Endothelial cell of umbilical vein (primary cell): ENCODE results near the gene PRKCB. TPM values are rescaled to one million over a fixed set of nuclear protein-coding genes. Genes with fewer than 3 reads are reported as not detected.
"Not testable (repeated sequence)": the region's sequence is repeated elsewhere in the genome, so short reads cannot be mapped to it uniquely, and the experiment has no call there.

Experiments used
- BruUV-seq: library from RNA; stranded (reverse); fragments of 400-500 nt; replicated peaks from 2 replicates; lab custom pipeline; 2021; lab: Mats Ljungman, UMichigan
- CTCF ChIA-PET: fragments of 300-600, 350-600 bp; sonication (Branson Sonifier 250); formaldehyde crosslinking; loops from one replicate; lab custom pipeline; 2021; ENCODE audit warnings: antibody characterized with exemption, inconsistent platforms; lab: Charles Lee
- POLR2A ChIA-PET: fragments of 300-600, 350-600 bp; sonication (Branson Sonifier 250); formaldehyde crosslinking; loops from one replicate; lab custom pipeline; 2021; ENCODE audit warnings: antibody characterized with exemption, inconsistent platforms; lab: Charles Lee
- DNase-seq: peaks from one replicate; pipeline ENCODE4 v3.0.0-alpha.2; 2011; ENCODE audit warnings: low read depth, low spot score
- FAIRE-seq: peaks from 2 replicates; lab custom pipeline; 2011; peaks lifted over from hg19 to GRCh38; lab: Jason Lieb, UNC
- H2AFZ ChIP-seq: 2 replicates; pipeline ENCODE4 v1.6.0; 2012; ENCODE audit warnings: low read depth, low read length, control low read depth, inconsistent platforms
- H3K27ac ChIP-seq: 2 replicates; pipeline ENCODE4 v1.5.1; 2011; ENCODE audit warnings: low read depth, mild to moderate bottlenecking, control low read depth, low read length, moderate library complexity; ENCODE audit not compliant: insufficient read depth
- H3K27me3 ChIP-seq, 2 experiments: 2 replicates each; pipeline versions ENCODE4 v1.6.0 to v1.6.1; 2011; ENCODE audit warnings: low read length in 2 of 2, mixed read lengths in 1 of 2; ENCODE audit not compliant: control insufficient read depth in 2 of 2, insufficient read depth in 2 of 2
- H3K36me3 ChIP-seq, 2 experiments: 2 replicates in 1 of 2; 3 replicates in 1 of 2; pipeline ENCODE4 v1.5.1; 2011; ENCODE audit warnings: low read length in 2 of 2, mild to moderate bottlenecking in 1 of 2, moderate library complexity in 1 of 2; ENCODE audit not compliant: control insufficient read depth in 2 of 2, insufficient read depth in 2 of 2; ENCODE audit errors: extremely low read depth in 1 of 2
- H3K4me1 ChIP-seq: 3 replicates; pipeline ENCODE4 v1.5.1; 2011; ENCODE audit warnings: mild to moderate bottlenecking, low read length; ENCODE audit not compliant: control insufficient read depth, insufficient read depth; ENCODE audit errors: extremely low read depth
- H3K4me2 ChIP-seq: 2 replicates; pipeline ENCODE4 v1.6.1; 2011; ENCODE audit warnings: low read length, control low read depth, mixed read lengths; ENCODE audit not compliant: insufficient read depth
- H3K4me3 ChIP-seq, 3 experiments: fragments of 200-600 bp in 1 of 3; sonication (generic), shearing (Covaris generic) in 1 of 3; replicated peaks in 1 of 3; 2 replicates each; pipeline ENCODE4 v1.5.1; 2011 to 2016; ENCODE audit warnings: control low read depth in 3 of 3, low read length in 3 of 3, mild to moderate bottlenecking in 2 of 3, inconsistent platforms in 1 of 3, low read depth in 1 of 3, moderate library complexity in 1 of 3; ENCODE audit not compliant: insufficient read depth in 1 of 3
- H3K79me2 ChIP-seq: 2 replicates; pipeline ENCODE4 v1.6.0; 2012; ENCODE audit warnings: low read length, inconsistent platforms; ENCODE audit not compliant: control insufficient read depth, insufficient read depth
- H3K9ac ChIP-seq: replicated peaks from 2 replicates; pipeline ENCODE3; 2011; ENCODE audit warnings: low read length, control low read depth; ENCODE audit not compliant: insufficient read depth; ENCODE audit errors: extremely low read depth
- H3K9me1 ChIP-seq: replicated peaks from 3 replicates; pipeline ENCODE4 v1.6.0; 2011; ENCODE audit warnings: mild to moderate bottlenecking, low read length; ENCODE audit not compliant: control insufficient read depth, insufficient read depth; ENCODE audit errors: extremely low read depth
- H3K9me3 ChIP-seq: replicated peaks from 2 replicates; pipeline ENCODE4 v1.5.1; 2012; ENCODE audit warnings: low read length, inconsistent platforms; ENCODE audit not compliant: control insufficient read depth, insufficient read depth
- H4K20me1 ChIP-seq: replicated peaks from 2 replicates; pipeline ENCODE3; 2011; ENCODE audit warnings: mild to moderate bottlenecking, low read length; ENCODE audit not compliant: control insufficient read depth, insufficient read depth; ENCODE audit errors: extremely low read depth
- EZH2 ChIP-seq: IDR thresholded peaks from 2 replicates; pipeline ENCODE4 v1.6.1; 2012; ENCODE audit warnings: borderline replicate concordance, low read depth, mild to moderate bottlenecking, moderate library complexity, low read length, inconsistent platforms; ENCODE audit not compliant: severe bottlenecking
- GATA2 ChIP-seq: IDR thresholded peaks from 2 replicates; pipeline ENCODE4 v1.7.0; 2011; ENCODE audit warnings: low read depth, mild to moderate bottlenecking, moderate library complexity, mixed read lengths, low read length; ENCODE audit not compliant: insufficient read length, insufficient read depth
- JUN ChIP-seq: IDR thresholded peaks from 2 replicates; pipeline ENCODE4 v1.6.1; 2011; ENCODE audit warnings: borderline replicate concordance, low read depth; ENCODE audit not compliant: insufficient read length, insufficient read depth
- POLR2A ChIP-seq: IDR thresholded peaks from 2 replicates; pipeline ENCODE4 v1.6.1; 2012; ENCODE audit warnings: low read depth, mild to moderate bottlenecking, control low read depth, low read length
- dilution Hi-C: fragments of 300-500 bp; cut with MboI; formaldehyde crosslinking; loops from one replicate; pipeline ENCODE4 v1.15.0; 2019; ENCODE audit warnings: low sequenced_read_pairs; ENCODE audit not compliant: extremely low pct_ligation_motif_present
- intact Hi-C: fragments of 100-400 bp; cut with micrococcal nuclease; formaldehyde crosslinking; loops from one replicate; pipeline ENCODE4 v1.10.0; 2022
- polyA plus RNA-seq, 4 experiments: library from polyadenylated mRNA; depleted of rRNA in 3 of 4; stranded (reverse) in 3 of 4; unstranded in 1 of 4; fragments of >200 nt; gene quantifications; 2 replicates each; pipeline versions ENCODE4 v1.2.1 to v1.2.3, GENCODE V29; 2011 to 2012; ENCODE audit warnings: missing spikeins in 1 of 4
- total RNA-seq: library from RNA; stranded (reverse); gene quantifications from 2 replicates; pipeline ENCODE4 v1.2.3, GENCODE V29; 2021
- TF ChIP-seq, protein P1 (sequence below), 2 donors: IDR thresholded peaks; 1 replicate in 1 of 2; 2 replicates in 1 of 2; pipeline ENCODE4 v1.5.1; 2011; ENCODE audit warnings: low read length in 2 of 2, mild to moderate bottlenecking in 2 of 2, moderate library complexity in 2 of 2, control low read depth in 1 of 2, inconsistent platforms in 1 of 2, low read depth in 1 of 2; ENCODE audit not compliant: insufficient read depth in 1 of 2; ENCODE audit errors: extremely low read depth in 1 of 2

Gene PRKCB
- total and polyA plus RNA-seq, 2 donors (not counting 3 experiments of a cell fraction or from before 2014, with no cell fraction given) = 0.01 TPM; not detected in 1

DNA sequence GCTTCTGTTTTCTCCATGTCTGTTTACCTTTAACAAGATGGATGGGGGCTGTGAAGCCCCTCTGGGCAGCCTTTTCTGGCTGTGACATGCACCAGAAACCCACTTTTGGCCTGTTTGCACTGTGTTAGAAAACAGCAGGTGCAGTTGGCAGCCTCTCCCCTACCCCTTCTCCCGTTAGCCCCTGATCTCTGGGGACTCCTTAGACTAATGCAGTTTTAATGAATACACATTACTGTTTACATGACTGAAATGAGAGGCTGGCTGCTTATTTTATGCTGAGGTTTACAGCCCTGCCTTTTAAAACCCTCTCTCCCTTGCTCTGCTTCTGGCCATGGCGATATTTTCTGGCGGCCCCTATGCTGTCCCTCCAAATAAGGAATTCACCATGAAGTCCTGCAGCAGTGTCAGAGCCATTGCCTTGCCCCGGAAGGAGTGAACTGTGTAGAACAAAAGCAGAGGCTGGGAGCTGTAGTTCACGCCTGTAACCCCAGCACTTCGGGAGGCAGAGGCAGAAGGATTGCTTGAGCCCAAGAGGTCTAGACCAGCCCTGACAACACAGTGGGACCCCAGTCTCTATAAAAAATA is 79.3 kb downstream of the PRKCB start:
- Histone ChIP-seq H3K79me2 (no peaks in the 10 kb centered on the region), H3K9me1 (no peaks in the 10 kb centered on the region), H3K4me2 (no peak overlapping the region), H3K27me3 (no peaks in the 10 kb centered on the region), H3K9me3 (no peaks in the 10 kb centered on the region), H3K36me3 (no peaks in the 10 kb centered on the region), H3K9ac (no peak overlapping the region), H4K20me1 (no peaks in the 10 kb centered on the region), H3K4me1 (no peaks in the 10 kb centered on the region), H3K27ac (no peak overlapping the region), H3K4me3 (no peak overlapping the region), H2AFZ (no peak overlapping the region)
- dilution Hi-C loops = no loop called here
- ChIA-PET POLR2A (no interaction called here), CTCF (no interaction called here)
- TF ChIP-seq POLR2A (no peak), GATA2 (no peak), EZH2 (no peak), JUN (no peak)
- TF ChIP-seq, protein P1, sequence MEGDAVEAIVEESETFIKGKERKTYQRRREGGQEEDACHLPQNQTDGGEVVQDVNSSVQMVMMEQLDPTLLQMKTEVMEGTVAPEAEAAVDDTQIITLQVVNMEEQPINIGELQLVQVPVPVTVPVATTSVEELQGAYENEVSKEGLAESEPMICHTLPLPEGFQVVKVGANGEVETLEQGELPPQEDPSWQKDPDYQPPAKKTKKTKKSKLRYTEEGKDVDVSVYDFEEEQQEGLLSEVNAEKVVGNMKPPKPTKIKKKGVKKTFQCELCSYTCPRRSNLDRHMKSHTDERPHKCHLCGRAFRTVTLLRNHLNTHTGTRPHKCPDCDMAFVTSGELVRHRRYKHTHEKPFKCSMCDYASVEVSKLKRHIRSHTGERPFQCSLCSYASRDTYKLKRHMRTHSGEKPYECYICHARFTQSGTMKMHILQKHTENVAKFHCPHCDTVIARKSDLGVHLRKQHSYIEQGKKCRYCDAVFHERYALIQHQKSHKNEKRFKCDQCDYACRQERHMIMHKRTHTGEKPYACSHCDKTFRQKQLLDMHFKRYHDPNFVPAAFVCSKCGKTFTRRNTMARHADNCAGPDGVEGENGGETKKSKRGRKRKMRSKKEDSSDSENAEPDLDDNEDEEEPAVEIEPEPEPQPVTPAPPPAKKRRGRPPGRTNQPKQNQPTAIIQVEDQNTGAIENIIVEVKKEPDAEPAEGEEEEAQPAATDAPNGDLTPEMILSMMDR (IDR thresholded peaks at IDR 0.05; ENCODE audit: extremely low read depth in 1 of 2, insufficient read depth in 1 of 2, low read depth in 1 of 2, low read length in 2 of 2) = no peak
- no TSS peak for BruUV-seq
- intact Hi-C loops = no loop called here
- FAIRE-seq = no peak
- DNase-seq = no peak

DNA sequence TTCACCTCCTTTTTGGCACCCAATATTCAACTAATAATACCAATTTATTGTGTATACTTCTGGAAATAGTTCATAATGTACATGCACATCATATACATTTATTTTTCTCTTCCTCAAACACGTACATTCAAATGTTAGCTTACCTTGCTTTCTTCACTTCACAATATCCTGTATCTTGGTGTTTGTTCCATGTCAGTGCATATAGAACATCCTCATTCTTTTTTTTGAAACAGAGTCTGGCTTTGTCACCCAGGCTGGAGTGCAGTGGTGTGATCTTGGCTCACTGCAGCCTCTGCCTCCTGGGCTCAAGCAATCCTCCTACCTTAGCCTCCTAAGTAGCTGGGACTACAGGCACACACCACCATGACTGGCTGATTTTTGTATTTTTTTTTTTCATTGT is 80.8 kb downstream of the PRKCB start:
- H3K4me1 ChIP-seq, POLR2A ChIA-PET, H2AFZ ChIP-seq, H3K4me2 ChIP-seq, H3K27me3 ChIP-seq, H3K36me3 ChIP-seq, H3K9ac ChIP-seq, H3K79me2 ChIP-seq, intact Hi-C loops, H3K27ac ChIP-seq, DNase-seq, dilution Hi-C loops, H3K4me3 ChIP-seq, H3K9me1 ChIP-seq, H4K20me1 ChIP-seq, BruUV-seq, FAIRE-seq, H3K9me3 ChIP-seq, CTCF ChIA-PET: not testable (repeated sequence)
